NT2/D1 (cell line): Measurements from ENCODE around the gene ATP10A.

Experiments
- SUZ12 ChIP-seq: IDR thresholded peaks from 2 replicates; pipeline ENCODE4 v1.6.1; 2011; ENCODE audit not compliant: insufficient read length, insufficient read depth; ENCODE audit errors: extremely low read depth
- YY1 ChIP-seq: IDR thresholded peaks from 2 replicates; pipeline ENCODE4 v1.6.1; 2011; ENCODE audit not compliant: insufficient read length, insufficient read depth
- ZNF274 ChIP-seq: IDR thresholded peaks from 2 replicates; pipeline ENCODE4 v1.6.1; 2011; ENCODE audit warnings: mild to moderate bottlenecking, low read depth, low read length

DNA sequence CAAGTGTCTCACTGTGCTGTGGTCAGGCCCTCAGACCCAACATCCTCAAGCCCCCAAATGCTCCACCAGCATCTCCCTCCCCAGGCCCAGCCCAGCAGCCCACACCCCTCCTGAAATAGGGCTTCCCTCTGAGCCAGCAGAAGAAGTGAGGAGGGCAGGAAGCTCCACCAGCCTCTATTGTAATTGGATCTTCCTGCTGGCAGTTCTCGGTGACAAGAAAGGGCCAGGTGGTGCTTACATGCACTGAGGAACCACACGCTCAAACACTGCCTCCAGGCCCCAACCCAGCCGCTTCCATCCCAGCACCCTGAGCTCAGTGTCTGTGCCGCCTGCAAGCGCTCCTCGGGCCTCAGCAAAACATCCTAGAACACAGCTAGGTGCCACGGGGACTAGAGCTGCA, 96.7 kb downstream of the ATP10A start:
- TF ChIP-seq ZNF274, result no peak
- TF ChIP-seq SUZ12, result no peak
- TF ChIP-seq YY1, result no peak
